GM19452 (cell line): Measurements from ENCODE around the gene USP49.
"Not testable (repeated sequence)": the region's sequence is repeated elsewhere in the genome, so short reads cannot be mapped to it uniquely, and the experiment has no call there.

Experiments used
- ATAC-seq: cut with Tn5 transposase; IDR thresholded peaks from one replicate; pipeline ENCODE4 v1.9.1; 2021; ENCODE audit not compliant: unreplicated experiment

Gene USP49

DNA sequence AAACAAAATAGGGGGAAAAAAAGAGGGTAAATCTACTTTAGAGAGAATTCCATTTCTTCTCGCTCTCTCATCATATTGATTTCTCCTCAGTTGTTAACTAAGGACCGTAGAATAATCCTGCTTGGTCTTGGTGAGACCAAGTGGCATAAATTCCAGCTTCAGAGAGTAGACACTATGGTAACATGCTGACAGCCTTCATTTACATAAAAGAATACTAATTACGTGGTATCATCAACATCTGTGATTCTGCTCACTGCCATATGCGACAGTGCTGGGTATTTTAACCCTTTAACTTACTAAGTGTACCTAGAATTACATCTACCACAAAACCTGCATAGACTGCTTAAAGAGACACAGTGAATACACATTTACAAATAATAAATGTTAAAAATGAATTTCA is 80.5 kb downstream of the USP49 start:
- ATAC-seq, result no peak

DNA sequence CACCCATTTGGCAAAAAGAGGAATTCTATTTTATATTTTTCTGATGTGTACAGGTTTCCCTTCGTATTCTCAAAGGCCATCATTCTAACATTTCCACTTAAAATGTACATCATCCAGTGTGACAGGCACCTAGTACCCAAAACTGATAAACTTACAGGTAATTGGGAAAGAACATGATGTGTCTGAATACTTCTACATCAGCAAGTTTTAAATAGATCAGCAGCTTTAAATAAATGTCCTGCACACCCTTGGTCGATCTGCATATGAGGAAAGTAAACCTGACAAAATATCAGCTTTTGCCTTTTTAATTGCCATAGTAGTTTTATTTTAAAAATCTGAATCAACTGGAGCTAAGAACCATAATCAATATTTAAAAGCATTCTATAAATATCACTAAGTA is 81.2 kb downstream of the USP49 start:
- ATAC-seq, result no peak

DNA sequence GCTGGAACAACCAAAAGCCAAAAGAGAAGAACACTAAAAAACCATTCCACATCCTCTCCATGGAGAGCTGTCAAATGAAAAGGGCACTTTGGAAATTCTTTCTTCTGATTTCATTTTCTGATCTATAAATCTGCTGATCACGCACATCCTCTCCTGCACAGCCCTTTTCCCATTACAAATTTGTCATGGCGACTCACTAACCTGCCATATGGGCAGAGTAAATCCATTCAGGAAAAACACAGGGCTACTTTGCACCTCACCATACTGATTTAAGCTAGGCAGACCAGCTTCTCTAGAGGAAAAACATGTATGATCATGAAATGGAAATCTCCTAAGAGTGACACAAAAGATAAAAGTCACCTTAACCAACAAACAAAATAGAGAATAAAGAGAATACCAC is 81.7 kb downstream of the USP49 start:
- ATAC-seq, result no peak

DNA sequence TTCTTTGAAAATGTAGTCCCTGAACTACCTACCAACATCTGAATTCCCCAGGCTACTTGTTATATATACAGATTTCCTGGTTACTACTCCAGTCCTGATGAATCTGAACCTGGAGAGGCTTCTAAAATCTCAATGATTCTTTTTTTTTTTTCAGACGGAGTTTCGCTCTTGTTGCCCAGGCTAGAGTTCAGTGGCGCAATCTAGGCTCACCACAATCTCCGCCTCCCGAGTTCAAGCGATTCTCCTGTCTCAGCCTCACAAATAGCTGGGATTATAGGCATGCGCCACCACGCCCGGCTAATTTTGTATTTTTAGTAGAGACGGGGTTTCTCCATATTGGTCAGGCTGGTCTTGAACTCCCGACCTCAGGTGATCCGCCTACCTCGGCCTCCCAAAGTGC is 83.2 kb downstream of the USP49 start:
- not testable (repeated sequence) for ATAC-seq

DNA sequence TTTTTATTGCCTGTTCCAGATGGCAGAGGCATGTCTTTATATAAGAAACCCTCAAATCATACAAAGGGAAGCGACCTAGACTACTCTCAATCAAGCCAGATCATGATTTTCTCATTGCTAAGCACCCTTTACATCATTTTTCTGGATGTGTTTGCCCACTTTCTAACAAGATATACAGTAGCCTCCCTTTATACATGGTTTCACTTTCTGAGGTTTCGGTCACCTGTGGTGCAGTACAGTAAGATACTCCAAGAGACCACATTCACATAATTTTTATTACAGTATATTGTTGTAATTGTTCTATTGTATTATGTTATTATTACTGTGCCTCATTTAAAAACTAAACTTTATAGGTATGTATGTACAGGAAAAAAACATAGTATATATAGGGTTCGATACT is 84.1 kb downstream of the USP49 start:
- no peak for ATAC-seq

DNA sequence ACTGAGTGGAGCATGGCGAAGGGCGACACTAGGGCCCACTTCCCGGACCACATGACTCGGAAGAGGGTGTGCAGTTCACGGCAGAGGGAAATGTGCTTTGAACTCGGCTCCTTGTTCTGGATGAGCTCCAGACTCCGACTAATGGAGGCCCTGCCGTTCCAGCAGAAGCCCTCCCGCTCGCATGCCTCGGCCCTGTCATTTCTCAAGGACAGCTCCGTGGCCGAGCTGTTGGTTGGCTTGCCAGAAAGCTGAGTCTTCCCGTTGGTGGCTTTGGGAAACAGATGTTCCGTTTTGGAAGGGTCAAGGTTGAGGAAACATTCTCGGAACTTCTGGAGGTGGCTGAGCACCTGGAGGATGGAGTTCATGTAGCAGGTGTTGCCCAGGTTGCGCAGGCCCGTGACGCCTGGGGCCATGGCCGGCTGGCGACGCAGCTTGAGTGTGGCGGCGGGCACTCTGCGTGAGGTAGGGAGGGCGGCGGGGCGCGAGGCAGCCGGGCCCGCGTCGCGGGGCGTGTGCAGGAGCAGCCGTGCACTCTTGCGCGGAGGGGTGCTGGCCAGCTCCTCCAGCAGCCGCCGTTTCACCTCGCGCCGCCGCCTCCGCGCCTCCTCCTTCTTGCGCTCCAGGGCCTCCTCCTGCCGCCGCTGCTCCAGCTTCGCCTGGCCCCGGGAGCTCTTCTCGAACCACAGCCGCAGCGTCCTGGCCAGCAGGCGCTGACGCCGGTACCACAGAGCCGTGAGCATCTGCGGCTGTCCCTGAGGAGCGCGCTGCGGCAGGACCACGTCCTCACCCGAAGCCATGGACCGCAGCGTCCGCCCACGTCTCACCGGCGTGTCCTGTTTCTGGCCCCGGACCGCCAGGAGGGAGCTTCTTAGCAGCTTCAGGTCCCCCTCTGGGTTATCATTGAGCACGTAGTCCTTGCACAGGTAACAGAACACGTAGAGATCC is 89.1 kb downstream of the USP49 start:
- ATAC-seq, result no peak

DNA sequence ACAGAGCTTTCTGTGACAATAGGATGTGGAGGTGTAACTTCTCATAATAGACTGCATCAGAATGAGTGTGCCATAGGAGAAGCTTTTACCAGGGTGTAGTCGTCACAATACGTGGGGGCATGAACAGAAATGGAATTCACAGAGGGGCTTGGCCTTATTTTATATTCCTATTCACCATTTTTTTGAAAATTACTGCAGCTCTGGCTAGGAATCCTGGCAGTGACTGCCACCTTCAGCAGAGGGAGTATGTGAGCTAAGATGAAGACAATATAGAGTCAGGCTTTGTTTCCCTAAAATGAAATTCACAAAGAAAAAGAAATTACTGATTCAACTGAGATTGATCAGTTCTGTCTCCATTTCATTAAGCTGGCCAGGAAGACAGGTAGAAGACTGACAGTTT is 93.8 kb downstream of the USP49 start:
- no peak for ATAC-seq

DNA sequence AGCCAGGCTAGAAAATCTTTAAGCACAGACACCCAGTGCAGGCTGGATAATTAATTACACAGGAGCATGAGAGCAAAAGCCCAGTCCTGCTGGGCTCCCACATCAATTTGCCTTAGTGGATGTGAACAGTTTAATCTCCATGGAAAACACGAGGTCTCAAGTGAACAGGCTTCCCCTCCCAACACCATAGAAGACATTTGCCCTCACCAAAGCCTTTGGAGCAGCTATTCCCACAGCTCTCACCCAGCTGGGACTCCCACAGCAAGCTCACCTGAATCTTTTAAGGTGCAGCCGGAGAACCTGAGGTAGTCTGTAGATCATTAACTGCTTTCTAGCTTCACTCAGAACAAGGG is 95.6 kb downstream of the USP49 start:
- no peak for ATAC-seq

DNA sequence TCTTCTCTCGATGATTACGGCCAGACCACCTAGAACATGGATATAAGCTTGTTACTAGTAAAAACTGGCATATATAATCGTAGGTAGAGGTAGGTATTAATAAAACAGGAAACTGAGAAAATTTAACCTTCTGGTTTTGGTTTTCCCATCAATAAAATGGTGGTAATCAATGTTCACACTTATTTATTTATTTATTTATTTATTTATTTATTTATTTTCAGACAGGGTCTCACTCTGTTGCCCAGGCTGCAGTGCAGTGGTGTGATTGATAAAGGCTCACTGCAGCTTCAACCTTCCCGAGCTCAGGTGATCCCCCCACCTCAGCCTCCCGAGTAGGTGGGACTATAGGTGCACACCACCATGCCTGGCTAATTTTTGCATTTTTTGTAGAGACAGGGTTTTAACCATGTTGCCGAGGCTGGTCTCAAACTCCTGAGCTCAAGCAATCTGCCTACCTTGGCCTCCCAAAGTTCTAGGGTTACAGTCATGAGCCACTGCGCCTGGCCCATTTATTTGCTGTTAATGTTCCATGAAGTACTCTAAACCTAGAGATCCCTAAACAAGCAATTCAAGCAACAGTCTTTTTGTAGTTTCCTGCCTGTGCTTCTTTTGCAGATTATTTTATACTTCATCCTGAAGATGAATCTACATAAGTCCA is 96.1 kb downstream of the USP49 start:
- no peak for ATAC-seq

DNA sequence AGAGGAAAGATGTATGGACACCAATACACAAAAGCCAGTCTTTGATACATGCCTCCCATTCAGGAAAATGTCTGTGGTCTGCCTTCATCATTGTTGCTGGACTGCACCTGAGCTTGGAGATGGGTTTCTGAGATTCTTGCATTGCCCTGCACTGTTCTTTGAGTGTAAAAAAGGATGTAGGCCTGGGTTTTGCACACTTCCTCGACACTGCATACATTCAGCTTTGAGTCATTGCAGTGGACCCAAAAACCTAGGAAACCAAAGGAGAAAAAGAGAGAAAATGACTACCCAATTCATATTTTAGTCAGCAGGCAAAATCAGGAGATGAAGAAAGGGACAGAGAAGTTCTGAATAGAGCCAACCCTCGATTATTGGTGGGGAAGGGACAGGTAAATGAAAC is 98.7 kb downstream of the USP49 start:
- ATAC-seq, result no peak

DNA sequence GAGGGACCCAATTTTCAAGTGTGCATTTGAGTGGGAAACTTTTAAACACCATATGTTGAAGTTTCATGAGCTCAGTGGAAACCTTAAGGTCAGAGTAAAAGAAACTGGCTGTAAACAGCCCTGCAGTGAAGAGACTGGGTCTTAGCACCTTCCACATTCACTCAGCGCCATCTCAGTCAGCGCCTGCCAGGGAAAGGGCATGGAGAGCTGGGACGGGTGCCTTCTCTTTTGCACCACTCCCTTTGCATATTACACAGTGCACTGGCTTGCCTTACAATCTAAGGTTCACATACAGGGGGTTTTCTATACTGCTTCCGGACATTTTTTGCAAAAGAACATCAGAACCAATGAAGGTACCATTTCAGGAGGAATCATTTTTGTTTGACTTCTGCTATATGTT is 103.2 kb downstream of the USP49 start:
- ATAC-seq, result no peak

DNA sequence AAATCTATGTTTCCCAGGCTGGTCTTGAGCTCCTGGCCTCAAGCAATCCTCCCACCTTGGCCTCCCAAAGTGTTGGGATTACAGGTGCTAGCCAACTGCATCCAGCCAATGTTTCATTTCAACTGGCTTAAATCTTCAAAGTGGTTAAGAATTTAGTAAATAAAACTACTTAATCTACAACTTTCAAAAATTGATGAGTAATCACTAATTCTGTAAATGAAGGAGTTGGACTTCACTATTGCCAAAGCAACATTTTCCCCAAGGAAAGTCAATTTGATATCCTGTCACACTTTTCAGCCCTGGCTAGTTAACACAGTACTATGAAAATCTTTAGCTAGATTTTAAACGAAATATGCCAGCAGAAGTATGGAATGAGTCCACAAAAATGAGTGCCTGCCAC is 103.9 kb downstream of the USP49 start:
- no peak for ATAC-seq

DNA sequence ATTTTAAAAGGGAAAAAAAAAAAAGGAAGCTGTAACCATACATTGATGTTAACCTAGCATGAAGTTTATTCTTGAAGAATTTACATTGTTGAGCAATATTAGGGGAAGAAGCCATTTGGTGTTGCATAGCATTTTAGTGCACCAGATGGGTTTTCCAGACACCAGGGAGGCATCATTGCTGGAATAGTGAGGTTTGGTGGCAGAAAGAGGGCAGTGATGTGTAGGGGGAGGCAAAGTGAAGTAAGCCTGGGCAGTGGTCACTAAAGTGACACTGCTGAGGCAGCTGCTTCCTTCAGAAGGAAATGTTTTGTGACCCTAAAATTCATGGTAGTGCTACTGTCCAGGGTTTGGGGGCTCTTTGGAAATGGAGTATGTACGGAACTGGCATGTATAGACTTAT is 105.1 kb downstream of the USP49 start:
- no peak for ATAC-seq

DNA sequence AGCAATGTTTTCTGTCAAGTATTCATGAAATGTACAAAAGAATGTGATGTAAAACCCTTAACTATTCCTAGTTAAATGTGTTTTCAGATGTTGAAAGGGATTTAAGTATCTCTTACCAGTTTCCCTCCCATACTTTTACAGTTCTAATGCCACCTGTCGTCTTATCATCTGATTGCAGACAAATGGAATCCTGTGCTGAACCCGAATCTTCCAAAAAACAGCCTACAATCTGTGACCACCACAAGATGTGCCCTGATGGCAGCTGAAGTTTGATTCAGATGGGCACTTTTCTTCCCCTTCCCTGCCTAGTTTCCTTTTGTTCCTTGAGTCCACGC is 105.8 kb downstream of the USP49 start:
- no peak for ATAC-seq

DNA sequence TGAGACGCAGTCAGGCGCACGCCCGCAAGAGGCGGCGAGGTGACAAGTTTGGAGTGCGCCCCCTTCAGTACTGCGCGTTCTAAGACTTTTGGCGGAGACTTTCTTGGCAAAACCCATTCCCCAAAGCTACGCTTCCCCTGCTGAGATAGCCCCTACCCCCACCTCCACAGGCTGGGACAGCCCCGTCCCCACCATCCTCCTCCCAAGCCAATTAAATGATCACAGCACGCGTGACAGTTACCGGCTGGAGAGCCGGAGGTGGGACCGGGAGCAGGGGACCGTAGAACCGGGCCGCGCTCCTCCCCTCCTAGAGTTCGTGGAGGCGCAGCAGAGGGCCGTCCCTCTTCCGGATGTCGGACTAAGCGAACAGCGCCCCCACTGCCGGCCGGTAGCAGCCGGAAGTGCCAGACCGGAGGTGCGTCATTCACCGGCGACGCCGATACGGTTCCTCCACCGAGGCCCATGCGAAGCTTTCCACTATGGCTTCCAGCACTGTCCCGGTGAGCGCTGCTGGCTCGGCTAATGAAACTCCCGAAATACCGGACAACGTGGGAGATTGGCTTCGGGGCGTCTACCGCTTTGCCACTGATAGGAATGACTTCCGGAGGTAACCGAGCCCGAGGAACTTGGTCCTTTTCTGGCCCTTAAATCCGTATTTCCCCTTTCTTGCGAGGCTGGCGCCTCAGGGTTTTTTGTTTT is 107.8 kb downstream of the USP49 start, which contains the start of gene TOMM6:
Gene TOMM6 (plus strand): TSS at position 476 of the 699 bp plus-strand sequence. CDS start 4 bp downstream, at position 480.
- peak; percentile 80 for ATAC-seq

DNA sequence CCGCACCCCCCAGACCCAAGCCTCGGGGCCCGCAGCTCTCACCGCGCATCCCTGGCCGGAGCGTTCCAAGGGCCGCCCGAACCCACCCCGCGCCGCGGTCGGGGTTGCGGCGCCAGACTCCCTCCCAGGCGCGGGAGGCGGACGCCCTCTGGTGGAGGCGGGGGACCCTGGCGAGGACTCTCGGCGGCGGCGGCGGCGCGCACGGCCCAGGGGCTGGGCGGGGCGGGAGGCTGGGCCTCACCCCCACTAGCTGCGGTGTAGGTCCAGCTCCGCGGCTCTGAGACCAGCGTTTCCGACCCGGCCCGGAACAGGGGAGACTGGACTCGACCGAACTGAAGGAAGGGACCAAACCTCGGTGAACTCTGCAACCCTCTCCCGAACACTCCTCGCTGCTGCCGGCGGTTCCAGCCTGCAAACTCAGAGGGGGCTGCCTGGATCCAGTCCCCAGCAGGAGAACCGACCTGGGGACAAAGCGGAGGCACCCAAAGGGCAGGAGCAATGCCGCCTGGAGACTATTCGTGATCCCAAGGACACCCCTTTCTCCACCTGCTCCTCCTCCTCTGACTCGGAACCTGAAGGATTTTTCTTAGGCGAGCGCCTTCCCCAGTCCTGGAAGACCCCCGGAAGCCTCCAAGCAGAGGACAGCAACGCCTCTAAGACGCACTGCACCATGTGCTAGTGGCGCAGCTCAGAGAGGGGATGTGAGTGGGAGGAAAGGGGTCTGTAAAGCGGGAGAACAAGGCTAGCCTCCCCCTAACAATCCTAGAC is 108.5 kb downstream of the USP49 start:
- peak; percentile 65 for ATAC-seq

DNA sequence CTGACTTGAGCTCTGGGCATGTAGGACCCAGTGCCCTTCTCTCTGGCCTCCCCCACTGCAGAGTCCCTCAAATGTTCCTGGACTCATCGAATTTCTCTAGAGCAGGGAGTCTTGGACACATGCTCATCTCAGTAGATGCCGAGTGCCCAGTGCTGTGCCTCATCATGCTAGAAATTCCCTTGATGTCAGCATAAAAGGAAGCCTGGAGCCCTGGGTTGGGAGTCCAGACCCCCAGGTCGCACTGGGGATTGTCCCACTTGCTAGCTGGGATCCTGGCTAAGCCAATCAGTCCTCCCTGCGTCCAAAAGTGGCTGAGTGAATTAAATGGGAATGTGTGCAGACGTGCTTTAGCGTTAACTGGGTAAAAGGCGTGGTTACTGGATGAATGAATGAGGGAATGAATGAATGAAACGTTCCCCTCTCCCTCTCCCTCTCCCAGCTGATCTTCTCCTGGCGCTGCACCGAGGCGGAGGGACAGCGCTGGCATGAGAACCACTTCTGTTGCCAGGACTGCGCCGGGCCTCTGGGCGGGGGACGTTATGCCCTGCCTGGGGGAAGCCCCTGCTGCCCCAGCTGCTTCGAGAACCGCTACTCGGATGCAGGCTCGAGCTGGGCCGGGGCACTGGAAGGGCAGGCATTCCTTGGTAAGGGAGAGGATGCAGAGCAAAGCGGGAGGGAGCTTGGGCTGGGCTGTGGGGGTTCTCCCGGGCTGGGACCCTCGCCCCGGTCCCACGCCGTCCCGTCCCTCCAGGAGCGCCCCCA is 109.3 kb downstream of the USP49 start:
- ATAC-seq, result no peak

DNA sequence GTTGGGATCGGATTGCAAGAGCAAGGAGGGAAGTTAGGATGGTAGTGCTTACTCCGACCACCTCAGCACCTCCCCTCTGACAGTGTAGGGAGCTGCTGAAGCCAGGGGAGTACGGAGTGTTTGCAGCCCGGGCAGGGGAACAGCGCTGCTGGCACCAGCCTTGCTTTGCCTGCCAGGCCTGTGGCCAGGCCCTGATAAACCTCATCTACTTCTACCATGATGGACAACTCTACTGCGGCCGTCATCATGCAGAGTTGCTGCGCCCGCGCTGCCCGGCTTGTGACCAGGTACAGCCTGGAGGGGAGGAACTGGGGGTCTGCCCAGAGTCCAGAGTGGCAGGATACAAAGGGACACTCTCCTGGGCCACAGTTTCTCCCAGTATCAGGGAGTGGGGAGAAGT is 109.9 kb downstream of the USP49 start:
- ATAC-seq, result no peak

DNA sequence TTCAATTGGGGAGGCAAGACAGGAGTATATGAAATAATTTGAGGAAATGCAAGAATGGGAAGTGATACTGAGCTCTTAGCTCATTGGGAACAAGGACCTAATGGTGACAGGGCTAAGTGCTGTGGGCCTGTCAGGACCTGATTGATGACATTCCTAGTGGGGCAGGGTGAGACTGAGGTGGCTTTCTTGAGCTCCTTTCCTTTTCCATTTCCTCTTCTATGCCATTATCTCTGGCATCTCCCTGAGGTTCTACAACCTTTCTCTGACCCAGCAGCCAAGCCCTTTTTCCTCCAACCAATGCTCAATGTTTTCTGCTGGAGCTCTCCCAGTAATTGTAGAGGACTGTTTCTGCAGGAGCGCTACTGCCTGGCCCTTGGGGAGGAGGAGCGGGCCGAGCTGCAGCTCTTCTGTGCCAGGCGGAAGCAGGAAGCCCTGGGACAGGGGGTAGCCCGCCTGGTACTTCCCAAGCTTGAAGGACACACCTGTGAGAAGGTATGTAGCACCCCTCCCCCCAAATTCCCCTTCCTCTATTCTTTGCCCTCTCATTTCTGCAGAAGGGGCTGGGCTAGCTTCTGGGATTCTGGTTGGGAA is 110.5 kb downstream of the USP49 start:
- no peak for ATAC-seq
